ENCODE results near the gene TAMALIN. TPM values are rescaled to one million over a fixed set of nuclear protein-coding genes. Genes with fewer than 3 reads are reported as not detected.

The TAMALIN gene
- polyA plus RNA-seq, 2 of the 4 experiments (the other 2 are of a cell fraction), result 0.30 to 0.35 TPM

- Histone ChIP-seq H3K4me1 (peaks cover 43% of the 10 kb centered on the region), H3K4me2 (no peak overlapping the region), H3K27ac (no peak overlapping the region), H3K9me3 (no peaks in the 10 kb centered on the region), H3K4me3 (no peak overlapping the region)
- DNase-seq (ENCODE audit: low read depth in 1 of 2, low spot score in 1 of 2) (no peak), FAIRE-seq (no peak), ATAC-seq (no peak)
- POLR2A ChIA-PET, result no interaction called here
- CTCF ChIA-PET, result interaction anchor here (0.6 to 2.8 kb wide), 6 partner anchors 11 to 959 kb away, joined by 5 to 16 read pairs (median 7); no protein-coding TSS in a partner anchor
- WGBS (ENCODE audit: missing lambda C conversion rate), result 94% methylated on average over 2 of the region's 2 CpGs
- TF ChIP-seq CEBPB (IDR thresholded peaks at IDR 0.05) (no peak), TP53 (CRISPR knock-in tag; IDR thresholded peaks at IDR 0.05) (no peak), HOXA7 (CRISPR knock-in tag; IDR thresholded peaks at IDR 0.05) (no peak), RAD21 (conservative IDR thresholded peaks at IDR 0.05 in 1 of 2, IDR thresholded peaks at IDR 0.05 in 1 of 2) (no peak)
Measured at GRCh38 chr12:51969643-51970042, 37.1 kb upstream of the TAMALIN start.

GRCh38 chr12:51970904-51971646 is 35.7 kb upstream of the TAMALIN start:
- TF ChIP-seq RAD21 (conservative IDR thresholded peaks at IDR 0.05 in 1 of 2, IDR thresholded peaks at IDR 0.05 in 1 of 2) (peak in 1 of 2 experiments; percentile 26; a peak in 1 of 5 replicates), CBX2 (IDR thresholded peaks at IDR 0.05; ENCODE audit: borderline replicate concordance, low read depth) (no peak), FOSL2 (IDR thresholded peaks at IDR 0.05) (no peak), FOSL2 (CRISPR knock-in tag; IDR thresholded peaks at IDR 0.05) (peak; percentile 68), HEYL (CRISPR knock-in tag; IDR thresholded peaks at IDR 0.05) (0 out of 2 replicates have a peak, but pooled peaks have one; percentile 16), RFX5 (IDR thresholded peaks at IDR 0.05) (no peak), ZNF302 (CRISPR knock-in tag; IDR thresholded peaks at IDR 0.05) (no peak), CBX8 (IDR thresholded peaks at IDR 0.05) (no peak)
- TF ChIP-seq, protein P1, sequence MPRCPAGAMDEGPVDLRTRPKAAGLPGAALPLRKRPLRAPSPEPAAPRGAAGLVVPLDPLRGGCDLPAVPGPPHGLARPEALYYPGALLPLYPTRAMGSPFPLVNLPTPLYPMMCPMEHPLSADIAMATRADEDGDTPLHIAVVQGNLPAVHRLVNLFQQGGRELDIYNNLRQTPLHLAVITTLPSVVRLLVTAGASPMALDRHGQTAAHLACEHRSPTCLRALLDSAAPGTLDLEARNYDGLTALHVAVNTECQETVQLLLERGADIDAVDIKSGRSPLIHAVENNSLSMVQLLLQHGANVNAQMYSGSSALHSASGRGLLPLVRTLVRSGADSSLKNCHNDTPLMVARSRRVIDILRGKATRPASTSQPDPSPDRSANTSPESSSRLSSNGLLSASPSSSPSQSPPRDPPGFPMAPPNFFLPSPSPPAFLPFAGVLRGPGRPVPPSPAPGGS (IDR thresholded peaks at IDR 0.05), result no peak
- TF ChIP-seq, protein P2, sequence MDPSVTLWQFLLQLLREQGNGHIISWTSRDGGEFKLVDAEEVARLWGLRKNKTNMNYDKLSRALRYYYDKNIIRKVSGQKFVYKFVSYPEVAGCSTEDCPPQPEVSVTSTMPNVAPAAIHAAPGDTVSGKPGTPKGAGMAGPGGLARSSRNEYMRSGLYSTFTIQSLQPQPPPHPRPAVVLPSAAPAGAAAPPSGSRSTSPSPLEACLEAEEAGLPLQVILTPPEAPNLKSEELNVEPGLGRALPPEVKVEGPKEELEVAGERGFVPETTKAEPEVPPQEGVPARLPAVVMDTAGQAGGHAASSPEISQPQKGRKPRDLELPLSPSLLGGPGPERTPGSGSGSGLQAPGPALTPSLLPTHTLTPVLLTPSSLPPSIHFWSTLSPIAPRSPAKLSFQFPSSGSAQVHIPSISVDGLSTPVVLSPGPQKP (IDR thresholded peaks at IDR 0.05; ENCODE audit: low read depth, low read length), result no peak
- TF ChIP-seq, protein P3, sequence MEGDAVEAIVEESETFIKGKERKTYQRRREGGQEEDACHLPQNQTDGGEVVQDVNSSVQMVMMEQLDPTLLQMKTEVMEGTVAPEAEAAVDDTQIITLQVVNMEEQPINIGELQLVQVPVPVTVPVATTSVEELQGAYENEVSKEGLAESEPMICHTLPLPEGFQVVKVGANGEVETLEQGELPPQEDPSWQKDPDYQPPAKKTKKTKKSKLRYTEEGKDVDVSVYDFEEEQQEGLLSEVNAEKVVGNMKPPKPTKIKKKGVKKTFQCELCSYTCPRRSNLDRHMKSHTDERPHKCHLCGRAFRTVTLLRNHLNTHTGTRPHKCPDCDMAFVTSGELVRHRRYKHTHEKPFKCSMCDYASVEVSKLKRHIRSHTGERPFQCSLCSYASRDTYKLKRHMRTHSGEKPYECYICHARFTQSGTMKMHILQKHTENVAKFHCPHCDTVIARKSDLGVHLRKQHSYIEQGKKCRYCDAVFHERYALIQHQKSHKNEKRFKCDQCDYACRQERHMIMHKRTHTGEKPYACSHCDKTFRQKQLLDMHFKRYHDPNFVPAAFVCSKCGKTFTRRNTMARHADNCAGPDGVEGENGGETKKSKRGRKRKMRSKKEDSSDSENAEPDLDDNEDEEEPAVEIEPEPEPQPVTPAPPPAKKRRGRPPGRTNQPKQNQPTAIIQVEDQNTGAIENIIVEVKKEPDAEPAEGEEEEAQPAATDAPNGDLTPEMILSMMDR (IDR thresholded peaks at IDR 0.05), result peak; percentile 56
- Histone ChIP-seq H3K4me3 (peak overlapping the region; percentile 16; the same call in 1 of the 3 replicates), H3K27ac (peak overlapping the region; percentile 57 to 77), H3K9me3 (no peaks in the 10 kb centered on the region), H3K4me2 (peak overlapping the region; percentile 89), H3K4me1 (peaks cover 48% of the 10 kb centered on the region)
- peak; percentile 76 to 83 for ATAC-seq
- no peak for FAIRE-seq
- peak; percentile 55 to 66 for DNase-seq (ENCODE audit: low read depth in 1 of 2, low spot score in 1 of 2)
- ChIA-PET CTCF (interaction anchor here (0.6 to 2.8 kb wide), 24 partner anchors 9 to 112 kb away, joined by 3 to 16 read pairs (median 4); partner anchors contain the start of gene ACVR1B), POLR2A (no interaction called here)
- WGBS (ENCODE audit: missing lambda C conversion rate), result 31% methylated on average over 13 of the region's 13 CpGs

DNA sequence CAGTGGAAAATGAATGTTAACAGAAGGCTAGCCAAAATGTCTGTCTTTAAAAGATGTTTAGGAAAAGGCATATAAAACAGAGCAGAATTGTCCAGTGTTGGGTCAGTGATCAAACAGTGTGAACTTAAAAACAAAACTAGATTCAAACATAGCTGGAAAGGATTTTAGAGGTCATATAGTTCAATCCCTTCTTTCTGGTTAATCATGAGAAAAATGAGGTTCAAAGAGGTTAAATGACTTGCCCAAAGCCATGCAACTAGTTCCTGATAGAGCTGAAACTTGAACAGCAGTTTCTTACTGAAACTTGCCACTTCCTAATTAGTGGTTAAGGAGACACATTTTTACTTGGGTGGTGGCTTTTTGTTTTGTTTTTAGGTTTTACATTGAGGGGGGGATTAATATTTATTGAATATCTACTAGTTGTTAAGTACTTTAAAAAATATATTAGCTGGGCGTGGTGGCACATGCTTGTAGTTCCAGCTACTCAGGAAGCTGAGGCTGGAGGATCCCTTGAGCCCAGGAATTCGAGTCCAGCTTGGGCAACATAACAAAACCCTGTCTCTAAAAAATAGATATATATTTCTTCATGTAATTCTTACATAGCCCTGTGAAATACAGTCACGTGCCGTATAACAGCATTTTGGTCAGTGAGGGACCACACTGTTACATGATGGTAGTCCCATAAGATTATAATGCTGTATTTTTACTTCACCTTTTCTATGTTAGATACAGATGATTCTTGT is 34.9 kb upstream of the TAMALIN start:
- ChIA-PET CTCF (interaction anchor here (0.9 to 2.8 kb wide), 11 partner anchors 9 to 57 kb away, joined by 3 to 16 read pairs (median 4); no protein-coding TSS in a partner anchor), POLR2A (no interaction called here)
- Histone ChIP-seq H3K4me1 (peaks cover 56% of the 10 kb centered on the region), H3K27ac (peak overlapping the region; percentile 57 to 77; a peak in 5 of 6 replicates), H3K4me2 (peak overlapping the region; percentile 89), H3K4me3 (peak overlapping the region; percentile 16; the same call in 1 of the 3 replicates), H3K9me3 (no peaks in the 10 kb centered on the region)
- peak in 1 of 2 experiments; percentile 12; a peak in 2 of 6 replicates for ATAC-seq
- no peak for FAIRE-seq
- WGBS (ENCODE audit: missing lambda C conversion rate), result 72% methylated on average over 4 of the region's 4 CpGs
- no peak for DNase-seq (ENCODE audit: low read depth in 1 of 2, low spot score in 1 of 2)
- TF ChIP-seq ZFP36 (IDR thresholded peaks at IDR 0.05; ENCODE audit: borderline replicate concordance, partially characterized antibody) (no peak), FOXS1 (CRISPR knock-in tag; IDR thresholded peaks at IDR 0.05) (no peak), RNF2 (IDR thresholded peaks at IDR 0.05; ENCODE audit: borderline replicate concordance, low read depth) (no peak), SREBF2 (IDR thresholded peaks at IDR 0.05) (no peak), ZNF302 (CRISPR knock-in tag; IDR thresholded peaks at IDR 0.05) (no peak), HOXA7 (CRISPR knock-in tag; IDR thresholded peaks at IDR 0.05) (no peak), ESRRA (IDR thresholded peaks at IDR 0.05; ENCODE audit: borderline replicate concordance, low read length) (no peak), EHMT2 (IDR thresholded peaks at IDR 0.05; ENCODE audit: low read depth) (no peak), HEYL (CRISPR knock-in tag; IDR thresholded peaks at IDR 0.05) (no peak), HMGXB4 (CRISPR knock-in tag; IDR thresholded peaks at IDR 0.05; ENCODE audit: borderline replicate concordance) (no peak), MYC (IDR thresholded peaks at IDR 0.05; ENCODE audit: borderline replicate concordance, low read length) (no peak)
- TF ChIP-seq, protein P4, sequence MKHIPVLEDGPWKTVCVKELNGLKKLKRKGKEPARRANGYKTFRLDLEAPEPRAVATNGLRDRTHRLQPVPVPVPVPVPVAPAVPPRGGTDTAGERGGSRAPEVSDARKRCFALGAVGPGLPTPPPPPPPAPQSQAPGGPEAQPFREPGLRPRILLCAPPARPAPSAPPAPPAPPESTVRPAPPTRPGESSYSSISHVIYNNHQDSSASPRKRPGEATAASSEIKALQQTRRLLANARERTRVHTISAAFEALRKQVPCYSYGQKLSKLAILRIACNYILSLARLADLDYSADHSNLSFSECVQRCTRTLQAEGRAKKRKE (CRISPR knock-in tag; IDR thresholded peaks at IDR 0.05; ENCODE audit: low read depth), result no peak
